Naive thymus-derived CD8-positive, alpha-beta T cell (primary cell): Measurements from ENCODE around the gene METTL23. TPM values are rescaled to one million over a fixed set of nuclear protein-coding genes. Genes with fewer than 3 reads are reported as not detected.
"Not testable (repeated sequence)": the region's sequence is repeated elsewhere in the genome, so short reads cannot be mapped to it uniquely, and the experiment has no call there.

Experiments used
- ATAC-seq, 2 donors: fragments of 150-1000 bp; cut with Tn5 transposase in 1 of 2; sonication (Bioruptor Pico), chemical (Tn5 transposase) in 1 of 2; 1 replicate in 1 of 2; 2 replicates in 1 of 2; pipeline ENCODE4 v1.10.0; 2021; ENCODE audit warnings: mild to moderate bottlenecking in 2 of 2, moderate library complexity in 2 of 2
- POLR2A ChIA-PET: fragments of 350-600 bp; sonication (Branson Sonifier 250); formaldehyde crosslinking; loops from one replicate; lab custom pipeline; 2021; ENCODE audit warnings: antibody characterized with exemption; lab: Charles Lee
- DNase-seq, 10 donors: peaks; one replicate each; pipeline versions ENCODE4 v3.0.0 to v3.0.0-alpha.2; 2020 to 2022
- H3K27ac Mint-ChIP-seq, 10 donors: one replicate each; pipeline ENCODE4 v1.8.0; 2020 to 2022; ENCODE audit warnings: mild to moderate bottlenecking in 10 of 10, mixed read lengths in 10 of 10, moderate library complexity in 4 of 10, inconsistent platforms in 1 of 10
- H3K27me3 Mint-ChIP-seq, 5 donors: one replicate each; pipeline ENCODE4 v1.8.0; 2021 to 2022; ENCODE audit warnings: mixed read lengths in 5 of 5
- H3K36me3 Mint-ChIP-seq, 3 donors: one replicate each; pipeline ENCODE4 v1.8.0; 2020 to 2022; ENCODE audit warnings: mixed read lengths in 3 of 3, mild to moderate bottlenecking in 2 of 3, inconsistent platforms in 1 of 3
- H3K4me1 Mint-ChIP-seq, 4 donors: one replicate each; pipeline ENCODE4 v1.8.0; 2021 to 2022; ENCODE audit warnings: mixed read lengths in 4 of 4
- H3K4me3 Mint-ChIP-seq, 10 donors: one replicate each; pipeline ENCODE4 v1.8.0; 2020 to 2022; ENCODE audit warnings: mild to moderate bottlenecking in 10 of 10, mixed read lengths in 10 of 10, moderate library complexity in 6 of 10, inconsistent platforms in 1 of 10
- H3K9me3 Mint-ChIP-seq, 9 donors: one replicate each; pipeline ENCODE4 v1.8.0; 2020 to 2022; ENCODE audit warnings: mixed read lengths in 9 of 9, mild to moderate bottlenecking in 3 of 9, inconsistent platforms in 1 of 9, moderate library complexity in 1 of 9
- polyA plus RNA-seq, 3 donors: library from polyadenylated mRNA; unstranded; fragments of 300-500 nt; fragmentation: Illumina TruSeq; gene quantifications; one replicate each; pipeline ENCODE4 v1.2.3, GENCODE V29; 2021
- total RNA-seq, 8 experiments: library from RNA in 2 of 8; stranded (reverse) in 2 of 8; gene quantifications; one replicate each; pipeline ENCODE4 v1.2.3 and lab custom pipeline; 2021 to 2026

Gene METTL23
- total and polyA plus RNA-seq, 5 experiments from 2014 or later, result 86.2 to 154 (median 140) TPM

DNA sequence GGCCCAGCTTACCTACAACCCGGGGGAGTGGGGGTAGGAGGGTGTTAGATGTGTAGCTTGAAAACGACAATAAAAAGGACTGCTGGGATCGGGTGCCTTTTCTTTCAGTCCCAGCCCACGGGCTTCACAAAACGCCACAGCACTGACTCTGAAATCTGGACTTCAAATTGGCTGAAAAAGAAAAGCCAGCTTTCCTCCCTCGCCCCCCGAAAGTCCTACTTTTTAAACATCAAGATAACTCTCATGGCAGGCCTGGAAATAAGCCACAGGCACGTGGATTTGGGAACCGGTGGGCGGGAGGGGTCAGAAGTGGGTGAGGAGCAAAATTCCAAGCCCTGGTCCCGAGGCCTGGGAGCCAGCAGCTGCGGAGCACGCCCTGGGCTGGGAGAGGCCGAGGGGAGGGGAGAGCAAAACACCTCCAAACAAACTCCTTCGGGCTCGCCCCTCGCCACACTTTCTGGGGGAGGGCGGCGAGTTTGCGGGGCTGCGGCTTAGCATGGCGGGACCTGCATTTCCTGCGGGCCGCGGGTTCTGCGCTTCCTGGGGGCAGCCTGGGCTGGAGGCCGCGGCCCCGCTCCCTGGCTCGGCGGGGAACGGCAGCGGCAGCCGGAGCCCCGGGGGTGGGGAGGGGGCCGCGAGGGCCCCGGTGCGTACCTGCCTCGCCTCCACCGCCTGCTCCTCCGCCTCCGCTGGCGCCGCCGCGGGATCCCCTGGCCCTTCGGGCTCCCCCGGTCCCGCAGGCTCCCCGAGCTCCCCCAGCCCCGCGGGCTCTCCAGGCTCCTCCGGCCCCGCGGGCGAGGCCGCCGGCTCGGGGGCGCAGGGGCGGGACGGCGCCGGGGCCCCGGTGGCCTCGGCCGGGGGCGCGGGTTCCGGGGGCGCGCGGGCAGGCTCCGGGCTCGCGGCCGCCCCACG is 16.4 kb upstream of the METTL23 start:
- Mint-ChIP-seq H3K27ac (peak overlapping the region in 8 of 10 donors; percentile 23 to 83 (median 64)), H3K4me1 (peaks cover 14 to 38% (median 33%) of the 10 kb centered on the region in 4 donors), H3K4me3 (peak overlapping the region; percentile 55 to 86 (median 68))
- not testable (repeated sequence) for H3K27me3 Mint-ChIP-seq, H3K36me3 Mint-ChIP-seq, H3K9me3 Mint-ChIP-seq
- ATAC-seq (peak; percentile 13 to 31), DNase-seq (peak in 1 of 10 donors; percentile 55)
- POLR2A ChIA-PET, result interaction anchor here (0.5 to 2.0 kb wide), 8 partner anchors 15 to 1487 kb away, joined by 3 to 8 read pairs (median 4); no protein-coding TSS in a partner anchor

- peaks cover 0 to 12% (median 2%) of the 10 kb centered on the region in 3 donors for H3K36me3 Mint-ChIP-seq
- DNase-seq (peak in 9 of 10 donors; percentile 40 to 79 (median 52)), ATAC-seq (peak; percentile 45 to 54)
- POLR2A ChIA-PET, result interaction anchor here (0.5 to 7.3 kb wide), 6 partner anchors 14 to 755 kb away, joined by 3 to 93 read pairs (median 5); partner anchors contain the start of genes MFSD11 and SRSF2
- no peaks in the 10 kb centered on the region for H3K27me3 Mint-ChIP-seq
- H3K4me1 Mint-ChIP-seq, result peaks cover 19 to 46% (median 42%) of the 10 kb centered on the region in 4 donors
- H3K27ac Mint-ChIP-seq, result peak within 1 kb of the TSS in 8 of 10 donors; percentile 23 to 83 (median 68)
- no peaks in the 10 kb centered on the region for H3K9me3 Mint-ChIP-seq
- peak within 1 kb of the TSS; percentile 58 to 86 (median 77) for H3K4me3 Mint-ChIP-seq
Measured at GRCh38 chr17:76710863-76711611, 15.6 kb upstream of the METTL23 start, which contains the start of gene MXRA7. Gene MXRA7, minus strand, starts transcription at chr17:76710965. Its CDS starts 19 bp downstream, at chr17:76710946.

- peak in 1 of 10 donors; percentile 6 for DNase-seq
- not testable (repeated sequence) for H3K9me3 Mint-ChIP-seq, H3K4me3 Mint-ChIP-seq, ATAC-seq, H3K27me3 Mint-ChIP-seq
- POLR2A ChIA-PET, result interaction anchor here (0.6 to 7.3 kb wide), 10 partner anchors 11 to 1176 kb away, joined by 3 to 93 read pairs (median 4); partner anchors contain the start of genes MFSD11, MGAT5B and SRSF2
- peaks cover 24 to 58% (median 50%) of the 10 kb centered on the region in 4 donors for H3K4me1 Mint-ChIP-seq
- H3K36me3 Mint-ChIP-seq, result peaks cover 0 to 24% (median 4%) of the 10 kb centered on the region in 3 donors
- peak overlapping the region in 2 of 10 donors; percentile 43 to 77 for H3K27ac Mint-ChIP-seq
Measured at GRCh38 chr17:76712321-76712720, 14.3 kb upstream of the METTL23 start.

DNA sequence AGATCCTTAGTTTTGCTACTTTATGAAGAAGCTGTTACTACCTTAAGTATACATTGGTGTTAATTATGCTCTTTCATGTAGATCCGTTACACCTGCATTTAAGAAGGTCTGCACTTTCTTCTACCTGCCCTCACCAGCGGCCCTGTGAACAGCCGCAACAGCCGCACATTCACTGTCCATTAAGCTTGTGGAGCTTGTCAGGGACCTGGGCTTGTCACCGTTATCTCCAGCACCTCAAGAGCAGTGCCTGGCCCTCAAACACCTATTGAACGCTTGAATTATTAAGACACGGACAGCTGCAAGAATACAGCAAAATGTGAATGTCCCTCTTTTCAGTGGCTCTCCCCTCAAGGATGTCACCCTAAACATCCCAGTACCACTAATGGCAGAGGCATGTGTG is 12.9 kb upstream of the METTL23 start:
- peak overlapping the region in 9 of 10 donors; percentile 47 to 94 (median 77) for H3K27ac Mint-ChIP-seq
- no peak for DNase-seq

DNA sequence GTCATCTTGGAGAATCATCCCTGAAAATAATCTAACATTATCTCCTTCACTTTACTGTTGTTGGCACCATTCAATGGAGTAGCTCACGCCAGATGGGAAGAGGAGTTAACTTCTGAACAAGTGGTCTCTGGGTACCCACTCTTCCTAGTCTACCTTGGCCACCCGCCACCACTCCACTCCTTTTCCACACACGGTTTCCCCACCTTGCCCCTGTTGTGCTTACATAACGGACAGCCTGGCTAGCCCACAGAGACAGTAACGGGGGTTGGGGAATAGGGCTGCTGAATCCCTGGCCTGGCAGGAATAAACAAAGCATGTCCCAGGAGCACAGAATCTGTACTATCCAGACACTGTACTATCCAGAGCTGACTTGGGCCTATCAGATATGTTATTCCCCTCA is 12.3 kb upstream of the METTL23 start:
- DNase-seq, result no peak
- POLR2A ChIA-PET, result interaction anchor here (0.9 to 7.3 kb wide), 6 partner anchors 10 to 186 kb away, joined by 3 to 93 read pairs (median 10); partner anchors contain the start of genes JMJD6, METTL23, MFSD11 and SRSF2
- peaks cover 0 to 44% (median 12%) of the 10 kb centered on the region in 3 donors for H3K36me3 Mint-ChIP-seq
- peaks cover 24 to 61% (median 50%) of the 10 kb centered on the region in 4 donors for H3K4me1 Mint-ChIP-seq
- no peaks in the 10 kb centered on the region for H3K27me3 Mint-ChIP-seq
- peak overlapping the region in 1 of 10 donors; percentile 21 for H3K4me3 Mint-ChIP-seq
- H3K27ac Mint-ChIP-seq, result peak overlapping the region in 8 of 10 donors; percentile 34 to 96 (median 88)
- H3K9me3 Mint-ChIP-seq, result no peaks in the 10 kb centered on the region
- ATAC-seq, result no peak

More for the DNA sequence above, 12.9 kb upstream of the METTL23 start:
- H3K27me3 Mint-ChIP-seq, result no peaks in the 10 kb centered on the region
- H3K36me3 Mint-ChIP-seq, result peaks cover 0 to 38% (median 10%) of the 10 kb centered on the region in 3 donors
- H3K4me1 Mint-ChIP-seq, result peaks cover 24 to 60% (median 51%) of the 10 kb centered on the region in 4 donors
- peak overlapping the region in 1 of 10 donors; percentile 45 for H3K4me3 Mint-ChIP-seq
- no peak for ATAC-seq
- no peaks in the 10 kb centered on the region for H3K9me3 Mint-ChIP-seq
- POLR2A ChIA-PET, result interaction anchor here (0.9 to 7.3 kb wide), 8 partner anchors 13 to 186 kb away, joined by 3 to 93 read pairs (median 4); partner anchors contain the start of genes JMJD6, METTL23, MFSD11 and MGAT5B

DNA sequence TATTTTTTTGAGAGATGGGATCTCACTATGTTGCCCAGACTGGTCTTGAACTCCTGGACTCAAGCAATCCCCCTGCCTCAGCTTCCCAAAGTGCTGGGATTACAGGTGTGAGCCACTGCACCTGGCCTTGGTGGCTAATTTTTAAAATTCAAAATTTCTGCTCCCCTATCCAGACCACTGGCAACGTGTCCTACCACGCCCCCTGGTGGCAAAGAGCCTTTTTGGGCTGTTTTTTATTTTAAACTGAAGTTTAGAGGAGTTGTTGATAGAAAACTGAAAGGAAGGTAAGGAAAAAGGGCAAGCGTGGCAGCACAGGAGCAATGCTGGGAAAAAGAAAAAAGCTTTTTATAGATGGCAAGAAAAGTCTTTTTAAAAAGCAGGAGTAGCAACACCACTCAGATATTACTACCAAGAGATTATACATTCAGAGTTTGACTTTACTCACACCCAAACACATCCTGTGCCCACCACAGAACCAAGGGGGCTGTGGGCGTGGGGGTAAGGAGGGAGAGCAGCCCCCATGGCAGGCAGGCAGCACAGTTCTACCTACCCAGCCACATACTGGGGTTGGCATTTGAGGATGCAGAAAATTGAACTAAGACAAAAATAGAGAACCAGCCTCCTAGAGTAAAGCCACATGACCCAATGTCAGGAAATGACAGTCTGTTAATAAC is 11.7 kb upstream of the METTL23 start:
- ATAC-seq (peak; percentile 3 to 4), DNase-seq (peak; percentile 45 to 86 (median 73))
- POLR2A ChIA-PET, result interaction anchor here (0.9 to 7.3 kb wide), 4 partner anchors 10 to 158 kb away, joined by 3 to 93 read pairs (median 20); partner anchors contain the start of genes JMJD6, METTL23, MFSD11 and SRSF2
- H3K27me3 Mint-ChIP-seq, result no peaks in the 10 kb centered on the region
- peak overlapping the region; percentile 87 to 99 (median 96) for H3K27ac Mint-ChIP-seq
- H3K4me1 Mint-ChIP-seq, result peaks cover 24 to 55% (median 49%) of the 10 kb centered on the region in 4 donors
- peaks cover 0 to 50% (median 14%) of the 10 kb centered on the region in 3 donors for H3K36me3 Mint-ChIP-seq
- peak overlapping the region; percentile 25 to 72 (median 62) for H3K4me3 Mint-ChIP-seq
- no peaks in the 10 kb centered on the region for H3K9me3 Mint-ChIP-seq

- ATAC-seq, result no peak
- Mint-ChIP-seq H3K27me3 (no peaks in the 10 kb centered on the region), H3K4me1 (peaks cover 24 to 53% (median 49%) of the 10 kb centered on the region in 4 donors), H3K4me3 (peak overlapping the region in 8 of 10 donors; percentile 42 to 72 (median 69)), H3K9me3 (no peaks in the 10 kb centered on the region), H3K27ac (peak overlapping the region; percentile 87 to 99 (median 96)), H3K36me3 (peaks cover 0 to 55% (median 17%) of the 10 kb centered on the region in 3 donors)
- DNase-seq, result no peak
- POLR2A ChIA-PET, result interaction anchor here (1.2 to 7.3 kb wide), 4 partner anchors 9 to 20 kb away, joined by 14 to 93 read pairs (median 34); partner anchors contain the start of genes JMJD6, METTL23, MFSD11 and SRSF2
Measured at GRCh38 chr17:76715496-76715830, 11.2 kb upstream of the METTL23 start.

DNA sequence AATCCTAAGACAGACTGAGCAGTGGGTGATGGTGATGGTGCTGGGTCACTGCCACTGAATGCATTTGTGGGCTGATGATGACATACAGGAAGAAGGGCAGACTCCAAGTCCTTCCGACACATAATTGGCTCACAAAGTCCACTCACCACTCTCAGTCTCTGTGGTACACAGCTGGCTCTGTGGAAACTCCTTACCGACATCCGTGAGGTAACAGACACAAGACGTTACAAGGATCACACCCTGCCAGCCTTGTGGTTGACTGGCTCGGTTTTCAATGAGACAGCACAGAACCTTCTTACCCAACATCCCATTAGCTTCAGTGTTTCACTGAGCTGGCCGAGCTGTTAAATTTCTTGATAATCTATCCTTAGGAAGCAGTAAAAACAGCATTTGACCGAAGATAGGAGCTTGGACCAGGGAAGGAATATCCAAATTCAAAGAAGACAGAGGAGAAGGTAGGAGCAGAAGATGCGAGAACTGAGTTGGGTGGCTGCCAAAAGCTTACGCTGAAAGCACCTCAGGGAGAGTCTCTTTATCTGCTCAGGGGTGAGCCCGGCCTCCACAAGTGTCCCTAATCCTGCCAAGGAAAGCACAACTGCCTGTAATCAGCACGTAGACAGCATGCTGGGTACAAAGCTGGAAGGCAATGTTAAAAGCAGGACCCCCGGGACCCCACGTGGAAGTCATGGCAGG is 10.3 kb upstream of the METTL23 start:
- ATAC-seq, result peak; percentile 84 to 89
- POLR2A ChIA-PET, result interaction anchor here (1.0 to 7.3 kb wide), 3 partner anchors 11 to 57 kb away, joined by 3 to 93 read pairs (median 40); partner anchors contain the start of genes JMJD6, METTL23, MFSD11 and SRSF2
- Mint-ChIP-seq H3K4me1 (peaks cover 28 to 58% (median 46%) of the 10 kb centered on the region in 4 donors), H3K27me3 (no peaks in the 10 kb centered on the region), H3K9me3 (no peaks in the 10 kb centered on the region), H3K27ac (peak overlapping the region; percentile 87 to 99 (median 96)), H3K4me3 (peak overlapping the region; percentile 16 to 72 (median 68)), H3K36me3 (peaks cover 0 to 63% (median 22%) of the 10 kb centered on the region in 3 donors)
- DNase-seq, result peak; percentile 39 to 90 (median 81)

DNA sequence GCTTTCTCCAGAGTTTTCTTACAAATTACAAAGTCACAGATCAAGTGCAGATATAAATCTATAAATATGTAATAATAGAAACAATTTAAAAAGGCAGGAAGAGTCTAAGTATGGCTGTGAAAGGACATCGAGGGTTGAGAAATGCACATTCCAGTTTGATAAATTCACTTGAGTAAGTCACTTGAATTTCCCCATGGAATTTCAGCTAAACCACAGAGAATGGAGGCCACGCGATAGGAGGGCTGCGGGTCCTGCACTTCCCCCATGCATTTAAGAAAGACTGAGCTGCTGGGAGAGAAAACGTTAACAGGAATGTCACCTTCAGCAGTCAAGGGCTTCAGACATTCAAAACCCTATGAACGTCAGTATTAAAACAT is 9.8 kb upstream of the METTL23 start:
- DNase-seq (no peak), ATAC-seq (no peak)
- Mint-ChIP-seq H3K4me1 (peaks cover 28 to 60% (median 46%) of the 10 kb centered on the region in 4 donors), H3K27ac (peak overlapping the region; percentile 87 to 99 (median 96)), H3K36me3 (peaks cover 0 to 69% (median 24%) of the 10 kb centered on the region in 3 donors), H3K4me3 (peak overlapping the region in 4 of 10 donors; percentile 16 to 71 (median 70)), H3K9me3 (no peaks in the 10 kb centered on the region), H3K27me3 (no peaks in the 10 kb centered on the region)
- POLR2A ChIA-PET, result interaction anchor here (0.5 to 7.3 kb wide), 4 partner anchors 10 to 1627 kb away, joined by 3 to 93 read pairs (median 22); partner anchors contain the start of genes JMJD6, METTL23, MFSD11 and SRSF2

DNA sequence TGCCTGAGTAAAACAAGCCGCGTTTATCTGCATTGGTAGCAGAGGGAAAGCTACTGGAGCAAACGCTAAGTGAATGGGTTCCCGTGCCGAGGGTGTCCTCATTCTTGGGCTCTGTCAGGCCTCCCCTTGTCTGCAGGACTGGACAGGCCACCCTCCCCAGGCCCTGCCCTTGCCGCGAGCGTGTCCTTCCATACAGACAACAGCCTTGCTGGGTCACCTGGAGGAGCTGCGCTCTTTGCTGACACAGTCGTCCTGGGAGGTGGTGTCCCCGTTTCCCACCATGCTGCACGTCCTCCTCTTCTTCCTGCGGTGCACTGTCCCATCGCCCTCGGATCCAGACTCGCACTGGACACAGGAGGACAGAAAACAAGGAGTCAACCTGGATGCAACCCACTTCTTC is 8.1 kb upstream of the METTL23 start:
- ATAC-seq (no peak), DNase-seq (no peak)
- POLR2A ChIA-PET, result interaction anchor here (0.6 to 7.3 kb wide), 3 partner anchors 10 to 1638 kb away, joined by 3 to 93 read pairs (median 4); partner anchors contain the start of genes MFSD11 and SRSF2
- peak overlapping the region in 7 of 10 donors; percentile 12 to 82 (median 60) for H3K27ac Mint-ChIP-seq
- H3K9me3 Mint-ChIP-seq, result no peaks in the 10 kb centered on the region
- peaks cover 0 to 86% (median 28%) of the 10 kb centered on the region in 3 donors for H3K36me3 Mint-ChIP-seq
- H3K4me1 Mint-ChIP-seq, result peaks cover 25 to 65% (median 46%) of the 10 kb centered on the region in 4 donors
- H3K4me3 Mint-ChIP-seq, result no peak overlapping the region
- no peaks in the 10 kb centered on the region for H3K27me3 Mint-ChIP-seq
